HG03108 (cell line): Measurements from ENCODE around the gene FLRT2.

Experiments used
- ATAC-seq: cut with Tn5 transposase; IDR thresholded peaks from one replicate; pipeline ENCODE4 v1.9.1; 2021; ENCODE audit warnings: moderate library complexity; ENCODE audit not compliant: unreplicated experiment

Gene FLRT2

GRCh38 chr14:85562630-85563029 lies 32.7 kb downstream of the FLRT2 start:
- ATAC-seq: no peak

GRCh38 chr14:85564841-85565527 lies 35.0 kb downstream of the FLRT2 start:
- ATAC-seq: no peak

- no peak for ATAC-seq
Measured at GRCh38 chr14:85565862-85566296, 35.9 kb downstream of the FLRT2 start.

DNA sequence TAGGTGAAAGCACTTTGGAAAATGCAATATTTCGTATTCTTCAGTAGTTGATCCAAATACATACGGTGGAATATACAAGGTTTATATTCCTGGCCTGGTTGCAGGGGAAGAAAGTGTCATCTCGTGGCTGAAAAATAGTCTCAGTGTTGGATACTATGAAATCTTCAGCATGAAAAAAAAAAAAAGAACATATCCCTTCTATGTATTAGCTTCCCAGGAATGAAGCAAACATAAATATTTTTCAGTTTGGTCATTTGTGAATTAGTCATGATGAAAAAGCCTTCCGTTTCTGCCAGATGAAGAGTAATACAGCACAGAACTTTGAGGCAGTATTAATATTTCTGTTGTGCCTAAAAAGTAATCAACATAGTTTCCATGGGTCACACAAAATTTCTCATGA lies 36.7 kb downstream of the FLRT2 start:
- no peak for ATAC-seq

DNA sequence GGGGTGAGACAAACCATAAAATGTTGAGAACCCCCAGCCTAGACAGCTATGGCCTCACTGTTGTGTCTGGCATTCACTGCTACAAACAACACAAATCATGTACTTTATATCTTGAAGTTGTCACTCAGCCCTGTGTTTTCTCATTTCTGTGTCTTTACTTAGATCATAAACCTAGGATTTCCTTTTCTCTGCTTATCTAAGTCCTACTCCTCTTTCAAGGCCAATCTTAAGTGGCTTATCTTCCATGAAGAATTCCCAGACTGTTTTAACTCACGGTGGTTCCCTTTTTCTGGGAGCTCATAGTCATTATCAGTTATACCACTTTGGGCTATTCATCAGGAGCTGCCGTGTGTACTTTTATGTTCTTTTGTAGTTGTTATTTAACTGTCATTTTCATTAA lies 42.1 kb downstream of the FLRT2 start:
- ATAC-seq: no peak

DNA sequence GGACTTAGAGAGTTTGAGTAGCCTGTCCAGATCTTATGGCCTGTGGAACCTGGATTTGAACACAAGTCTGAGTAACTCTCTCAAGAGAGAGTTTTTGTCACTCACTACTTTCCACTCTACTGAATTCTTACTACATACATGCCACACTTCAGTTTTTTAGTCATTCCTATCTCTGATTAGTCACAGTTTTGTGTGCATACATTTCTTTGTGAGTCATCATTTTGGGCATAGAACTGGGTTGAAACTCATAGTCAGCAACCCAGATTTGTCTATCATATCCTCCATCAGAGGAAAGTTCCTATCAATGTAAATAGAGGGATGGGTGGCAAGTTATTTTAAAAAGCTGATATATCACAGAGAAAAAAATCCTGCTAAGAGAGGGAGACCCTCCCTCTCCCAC lies 42.9 kb downstream of the FLRT2 start:
- no peak for ATAC-seq

DNA sequence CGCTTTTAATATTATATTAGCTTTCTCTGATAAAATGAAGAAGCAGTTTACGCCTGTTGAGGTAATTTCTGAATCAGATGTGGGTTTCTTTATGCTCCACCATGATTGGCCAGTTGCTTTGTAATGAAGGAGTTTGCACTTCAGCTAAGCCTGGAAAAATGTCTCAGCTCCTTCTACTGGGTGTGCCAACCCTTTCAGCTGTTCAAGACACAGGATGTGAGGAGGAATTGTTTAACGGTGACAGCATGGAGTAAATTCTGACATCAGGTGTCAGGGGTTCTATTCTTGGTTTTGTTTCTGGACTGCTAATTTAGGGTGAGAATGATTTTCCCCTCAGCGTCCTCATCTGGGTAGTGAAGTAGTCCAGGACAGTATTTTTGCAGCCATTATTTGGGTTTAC lies 43.5 kb downstream of the FLRT2 start:
- no peak for ATAC-seq

- ATAC-seq: no peak
Measured at GRCh38 chr14:85574853-85575616, 45.1 kb downstream of the FLRT2 start.

- ATAC-seq: no peak
Measured at GRCh38 chr14:85575617-85575898, 45.6 kb downstream of the FLRT2 start.

DNA sequence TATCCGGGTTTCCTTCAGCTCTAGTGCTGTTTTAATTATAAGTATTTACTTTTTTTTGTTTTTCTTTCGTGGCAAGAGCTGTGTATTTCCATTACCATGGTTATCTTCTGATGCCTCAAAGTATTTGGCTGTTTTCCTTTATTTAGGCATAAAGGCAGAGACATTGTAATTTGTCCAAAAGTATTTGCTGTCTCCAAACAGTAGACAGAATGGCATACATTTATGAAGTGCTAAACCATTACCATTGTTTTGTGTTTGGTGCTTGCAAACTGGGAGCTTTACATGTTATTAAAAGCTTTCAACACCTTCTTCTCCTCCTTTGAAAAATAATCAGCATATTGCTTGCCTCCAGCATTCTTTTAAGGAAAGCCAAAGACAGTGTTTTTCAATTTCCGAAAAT lies 46.3 kb downstream of the FLRT2 start:
- no peak for ATAC-seq

- ATAC-seq: no peak
Measured at GRCh38 chr14:85576848-85577542, 47.1 kb downstream of the FLRT2 start.

- no peak for ATAC-seq
Measured at GRCh38 chr14:85577543-85578114, 47.7 kb downstream of the FLRT2 start.

- ATAC-seq: no peak
Measured at GRCh38 chr14:85578357-85578756, 48.4 kb downstream of the FLRT2 start.

- ATAC-seq: no peak
Measured at GRCh38 chr14:85578930-85579329, 49.0 kb downstream of the FLRT2 start.

GRCh38 chr14:85579942-85580341 lies 50.0 kb downstream of the FLRT2 start:
- no peak for ATAC-seq

DNA sequence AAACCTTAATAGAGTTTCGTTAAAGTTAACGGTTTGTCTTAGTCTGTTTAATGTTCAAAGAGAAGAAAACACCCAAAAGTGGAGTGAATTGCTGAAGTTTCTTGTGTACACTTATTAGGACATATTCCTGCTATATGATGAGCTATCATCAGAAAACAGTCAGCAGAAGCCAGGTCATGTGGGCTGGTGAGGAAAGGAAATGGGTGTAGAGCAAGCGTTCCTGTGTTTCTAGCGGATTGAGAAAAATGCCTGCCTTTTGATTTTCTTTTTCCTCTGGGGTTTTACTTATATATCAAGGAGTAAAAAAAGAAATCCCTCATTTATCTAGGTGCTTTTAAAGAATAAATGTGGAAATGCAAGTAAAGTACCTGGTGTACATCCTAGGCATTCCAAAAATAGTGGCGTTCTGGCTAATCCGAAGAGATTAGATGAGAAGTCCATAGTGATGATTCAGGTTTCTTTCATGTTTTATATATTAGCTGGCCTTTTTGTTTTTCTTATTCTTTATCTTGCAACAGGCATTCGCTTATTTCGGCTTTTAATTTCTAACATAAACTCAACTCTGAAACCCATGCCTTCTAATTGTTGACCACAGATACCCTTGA lies 50.7 kb downstream of the FLRT2 start:
- ATAC-seq: no peak

- no peak for ATAC-seq
Measured at GRCh38 chr14:85581691-85582090, 51.7 kb downstream of the FLRT2 start.

DNA sequence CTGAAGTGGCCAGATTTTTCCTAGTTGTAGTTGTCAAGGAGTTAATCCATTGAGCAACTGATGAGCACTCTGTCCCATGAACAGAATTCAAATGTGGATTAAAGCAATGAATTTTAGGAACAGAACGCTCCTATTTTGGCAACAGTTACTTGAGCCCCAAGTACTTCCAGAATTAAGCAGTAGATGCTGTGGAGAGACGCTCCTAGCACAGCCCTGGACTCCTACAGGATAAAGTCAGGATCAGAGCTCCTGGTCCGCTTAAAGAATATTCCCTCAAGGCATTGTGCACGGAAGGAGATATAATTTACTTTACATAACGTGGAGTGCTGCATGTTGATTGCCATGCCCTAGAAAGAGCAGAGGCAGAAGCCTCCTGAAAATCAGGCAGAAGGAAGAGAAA lies 53.4 kb downstream of the FLRT2 start:
- no peak for ATAC-seq

GRCh38 chr14:85584481-85584880 lies 54.5 kb downstream of the FLRT2 start:
- no peak for ATAC-seq

DNA sequence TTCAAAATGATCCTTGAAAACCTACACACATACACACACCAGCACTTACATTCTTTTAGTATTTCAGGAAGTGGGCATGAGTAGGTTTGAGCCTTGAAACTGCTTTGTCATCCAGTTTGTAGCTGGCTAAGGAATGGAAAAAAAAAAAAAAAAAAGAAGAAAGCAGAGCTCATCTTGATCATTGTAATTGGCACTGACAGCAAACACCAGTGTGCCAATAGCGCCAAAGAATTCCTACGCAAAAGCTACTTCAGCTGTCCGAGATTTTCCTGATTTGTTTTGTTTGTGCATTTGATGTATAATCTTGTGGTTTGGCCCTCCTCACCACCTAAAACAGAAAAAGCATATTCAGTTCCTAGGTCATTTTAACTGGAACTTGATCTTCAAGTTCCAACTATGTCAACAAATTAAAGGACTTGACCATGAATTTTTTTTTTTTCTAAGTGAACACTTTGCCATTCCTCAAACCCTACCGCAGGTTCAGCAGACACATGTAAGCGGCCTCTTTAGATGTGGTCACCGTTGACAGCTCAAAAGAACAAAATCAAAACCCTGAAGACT lies 57.3 kb downstream of the FLRT2 start:
- ATAC-seq: no peak

DNA sequence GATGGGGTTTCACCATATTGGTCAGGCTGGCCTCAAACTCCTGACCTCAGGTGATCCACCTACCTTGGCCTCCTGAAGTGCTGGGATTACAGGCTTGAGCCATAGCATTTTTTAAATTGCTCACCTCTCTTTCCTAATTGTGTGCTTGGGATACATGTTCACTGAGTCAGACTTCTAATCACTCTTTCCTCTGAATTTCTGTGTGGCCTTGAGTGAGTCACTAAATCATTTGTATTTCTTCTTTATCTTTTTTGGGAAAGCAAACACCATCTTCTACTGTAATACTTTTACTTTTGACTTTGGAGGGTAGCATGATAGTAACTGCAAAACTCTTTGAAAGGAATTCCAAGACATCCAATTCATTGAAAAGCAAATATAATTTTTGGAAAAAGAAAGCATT lies 60.8 kb downstream of the FLRT2 start:
- ATAC-seq: no peak
